CD14-positive monocyte (primary cell): ENCODE results near the gene WFDC5. TPM values are rescaled to one million over a fixed set of nuclear protein-coding genes. Genes with fewer than 3 reads are reported as not detected.

Experiments used
- DNase-seq, 3 donors: peaks; one replicate each; pipeline ENCODE4 v3.0.0-alpha.2; 2011 to 2022
- H2AFZ ChIP-seq: 2 replicates; pipeline ENCODE4 v1.6.0; 2012; ENCODE audit warnings: mild to moderate bottlenecking, low read depth, low read length, inconsistent platforms; ENCODE audit not compliant: insufficient read depth, poor library complexity, severe bottlenecking
- H3K27ac ChIP-seq, 2 donors: 1 replicate in 1 of 2; 2 replicates in 1 of 2; pipeline ENCODE4 v1.5.1; 2012 to 2013; ENCODE audit warnings: low read length in 2 of 2, control low read depth in 1 of 2, inconsistent platforms in 1 of 2, low read depth in 1 of 2, mild to moderate bottlenecking in 1 of 2
- H3K27me3 ChIP-seq, 2 donors: one replicate each; pipeline versions ENCODE4 v1.6.0 to v1.6.1; 2011 to 2013; ENCODE audit warnings: low read length in 2 of 2; ENCODE audit not compliant: control insufficient read depth in 2 of 2, insufficient read depth in 2 of 2
- H3K36me3 ChIP-seq, 2 donors: replicated peaks in 1 of 2; 1 replicate in 1 of 2; 2 replicates in 1 of 2; pipeline versions ENCODE4 v1.5.1 to v1.6.1; 2012 to 2013; ENCODE audit warnings: low read length in 2 of 2, control low read depth in 1 of 2, inconsistent platforms in 1 of 2, mild to moderate bottlenecking in 1 of 2; ENCODE audit not compliant: insufficient read depth in 2 of 2, control insufficient read depth in 1 of 2
- H3K4me1 ChIP-seq, 2 donors: 1 replicate in 1 of 2; 2 replicates in 1 of 2; pipeline versions ENCODE4 v1.5.1 to v1.6.1; 2012 to 2013; ENCODE audit warnings: low read length in 2 of 2, control low read depth in 1 of 2, inconsistent platforms in 1 of 2, mild to moderate bottlenecking in 1 of 2, moderate library complexity in 1 of 2; ENCODE audit not compliant: insufficient read depth in 2 of 2, control insufficient read depth in 1 of 2
- H3K4me2 ChIP-seq: replicated peaks from 2 replicates; pipeline ENCODE3; 2012; ENCODE audit warnings: low read length, moderate library complexity, mild to moderate bottlenecking; ENCODE audit not compliant: poor library complexity, severe bottlenecking; ENCODE audit errors: extremely low read depth
- H3K4me3 ChIP-seq, 3 experiments: fragments of 200-600 bp in 1 of 3; sonication (generic) in 1 of 3; replicated peaks in 1 of 3; 1 replicate in 2 of 3; 2 replicates in 1 of 3; pipeline ENCODE4 v1.5.1; 2011 to 2013; ENCODE audit warnings: low read length in 3 of 3, mild to moderate bottlenecking in 3 of 3, control low read depth in 2 of 3, low read depth in 2 of 3, inconsistent platforms in 1 of 3, moderate library complexity in 1 of 3
- H3K79me2 ChIP-seq: 2 replicates; pipeline ENCODE4 v1.6.0; 2012; ENCODE audit warnings: mild to moderate bottlenecking, control low read depth, inconsistent platforms, low read length, moderate library complexity; ENCODE audit not compliant: insufficient read depth
- H3K9ac ChIP-seq: 2 replicates; pipeline ENCODE4 v1.6.0; 2017; ENCODE audit warnings: low read length, mild to moderate bottlenecking; ENCODE audit not compliant: insufficient read depth, poor library complexity, severe bottlenecking
- H3K9me3 ChIP-seq, 2 donors: replicated peaks in 1 of 2; 1 replicate in 1 of 2; 2 replicates in 1 of 2; pipeline versions ENCODE4 v1.5.1 to v1.6.1; 2012 to 2013; ENCODE audit warnings: low read length in 2 of 2, control low read depth in 1 of 2; ENCODE audit not compliant: control insufficient read depth in 1 of 2, insufficient read depth in 1 of 2
- H4K20me1 ChIP-seq: 2 replicates; pipeline ENCODE4 v1.6.0; 2012; ENCODE audit warnings: mild to moderate bottlenecking, low read length, control low read depth, moderate library complexity; ENCODE audit not compliant: insufficient read depth
- H3K27ac Mint-ChIP-seq, 7 donors: one replicate each; pipeline ENCODE4 v1.8.0; 2020; ENCODE audit warnings: mild to moderate bottlenecking in 7 of 7, mixed read lengths in 7 of 7, moderate library complexity in 6 of 7, inconsistent platforms in 2 of 7
- H3K27me3 Mint-ChIP-seq, 3 donors: one replicate each; pipeline ENCODE4 v1.8.0; 2021 to 2022; ENCODE audit warnings: low read depth in 3 of 3, mild to moderate bottlenecking in 3 of 3, mixed read lengths in 3 of 3, moderate library complexity in 3 of 3, inconsistent platforms in 1 of 3
- H3K36me3 Mint-ChIP-seq, 2 donors: one replicate each; pipeline ENCODE4 v1.8.0; 2020; ENCODE audit warnings: mixed read lengths in 2 of 2, inconsistent platforms in 1 of 2, mild to moderate bottlenecking in 1 of 2
- H3K4me1 Mint-ChIP-seq: one replicate; pipeline ENCODE4 v1.8.0; 2020; ENCODE audit warnings: mild to moderate bottlenecking, mixed read lengths
- H3K4me3 Mint-ChIP-seq, 2 donors: one replicate each; pipeline ENCODE4 v1.8.0; 2020; ENCODE audit warnings: mild to moderate bottlenecking in 2 of 2, mixed read lengths in 2 of 2, moderate library complexity in 1 of 2
- H3K9me3 Mint-ChIP-seq, 7 donors: one replicate each; pipeline ENCODE4 v1.8.0; 2020 to 2022; ENCODE audit warnings: mixed read lengths in 7 of 7, mild to moderate bottlenecking in 6 of 7, moderate library complexity in 6 of 7, inconsistent platforms in 2 of 7
- WGBS: methylation state at CpG from one replicate; pipeline ENCODE4 v1.1.5; 2013; ENCODE audit warnings: missing lambda C conversion rate; ENCODE audit not compliant: insufficient coverage; 5-methylcytosine and 5-hydroxymethylcytosine counted together
- intact Hi-C, 2 donors: fragments of 100-400 bp; cut with micrococcal nuclease; formaldehyde crosslinking; loops; one replicate each; pipeline versions ENCODE4 v1.15.0 to v1.15.1; 2023
- polyA plus RNA-seq, 3 donors: library from polyadenylated mRNA; depleted of rRNA in 1 of 3; unstranded in 2 of 3; stranded (reverse) in 1 of 3; fragments of 300-500 nt in 2 of 3; fragments of >200 nt in 1 of 3; fragmentation: Illumina TruSeq in 2 of 3; gene quantifications; 1 replicate in 2 of 3; 2 replicates in 1 of 3; pipeline ENCODE4 v1.2.3, GENCODE V29; 2012 to 2021
- TF ChIP-seq, protein P1 (sequence below): fragments of 200-600 bp; IDR thresholded peaks from one replicate; pipeline ENCODE4 v1.8.0; 2022; ENCODE audit warnings: antibody characterized with exemption, mild to moderate bottlenecking

The WFDC5 gene
- polyA plus RNA-seq, 3 donors = not detected

DNA sequence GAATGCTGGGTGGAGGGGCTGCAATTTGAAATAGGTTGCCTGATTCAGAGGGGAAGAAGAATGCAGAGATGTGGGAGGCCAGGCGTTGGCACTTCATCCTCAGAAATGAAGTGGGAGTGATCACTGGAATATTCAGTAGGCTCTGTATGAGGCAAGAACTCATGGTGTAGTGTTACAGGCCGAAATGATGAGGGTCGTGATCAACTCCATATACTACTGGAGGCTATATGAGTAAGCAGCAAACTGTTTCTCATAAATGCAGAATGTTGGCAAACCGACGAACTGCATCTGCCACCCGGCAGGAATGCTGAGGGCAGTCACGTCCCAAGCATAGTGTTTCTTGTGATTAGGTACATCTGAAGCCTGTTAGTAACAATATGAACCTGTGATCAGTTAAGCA lies 26.7 kb downstream of the WFDC5 start:
- no peaks in the 10 kb centered on the region for H3K4me1 ChIP-seq
- Mint-ChIP-seq H3K36me3 (peaks cover 47 to 67% of the 10 kb centered on the region in 2 donors), H3K27ac (no peak overlapping the region), H3K27me3 (no peaks in the 10 kb centered on the region), H3K4me3 (no peak overlapping the region), H3K9me3 (peaks cover 0 to 2% (median 0%) of the 10 kb centered on the region in 7 donors), H3K4me1 (peaks cover 6% of the 10 kb centered on the region)
- no peaks in the 10 kb centered on the region for H3K79me2 ChIP-seq
- no peaks in the 10 kb centered on the region for H3K27me3 ChIP-seq
- TF ChIP-seq, protein P1, sequence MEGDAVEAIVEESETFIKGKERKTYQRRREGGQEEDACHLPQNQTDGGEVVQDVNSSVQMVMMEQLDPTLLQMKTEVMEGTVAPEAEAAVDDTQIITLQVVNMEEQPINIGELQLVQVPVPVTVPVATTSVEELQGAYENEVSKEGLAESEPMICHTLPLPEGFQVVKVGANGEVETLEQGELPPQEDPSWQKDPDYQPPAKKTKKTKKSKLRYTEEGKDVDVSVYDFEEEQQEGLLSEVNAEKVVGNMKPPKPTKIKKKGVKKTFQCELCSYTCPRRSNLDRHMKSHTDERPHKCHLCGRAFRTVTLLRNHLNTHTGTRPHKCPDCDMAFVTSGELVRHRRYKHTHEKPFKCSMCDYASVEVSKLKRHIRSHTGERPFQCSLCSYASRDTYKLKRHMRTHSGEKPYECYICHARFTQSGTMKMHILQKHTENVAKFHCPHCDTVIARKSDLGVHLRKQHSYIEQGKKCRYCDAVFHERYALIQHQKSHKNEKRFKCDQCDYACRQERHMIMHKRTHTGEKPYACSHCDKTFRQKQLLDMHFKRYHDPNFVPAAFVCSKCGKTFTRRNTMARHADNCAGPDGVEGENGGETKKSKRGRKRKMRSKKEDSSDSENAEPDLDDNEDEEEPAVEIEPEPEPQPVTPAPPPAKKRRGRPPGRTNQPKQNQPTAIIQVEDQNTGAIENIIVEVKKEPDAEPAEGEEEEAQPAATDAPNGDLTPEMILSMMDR = no peak
- peaks cover 24% of the 10 kb centered on the region for H4K20me1 ChIP-seq
- H3K9me3 ChIP-seq = no peaks in the 10 kb centered on the region
- no peak overlapping the region for H3K27ac ChIP-seq
- H3K4me2 ChIP-seq = no peak overlapping the region
- intact Hi-C loops = no loop called here
- H3K9ac ChIP-seq = no peak overlapping the region
- DNase-seq = no peak
- no peak overlapping the region for H3K4me3 ChIP-seq
- H2AFZ ChIP-seq = no peak overlapping the region
- H3K36me3 ChIP-seq = peaks cover 0 to 67% of the 10 kb centered on the region in 2 donors
- 100% methylated on average over 1 of the region's 7 CpGs for WGBS

DNA sequence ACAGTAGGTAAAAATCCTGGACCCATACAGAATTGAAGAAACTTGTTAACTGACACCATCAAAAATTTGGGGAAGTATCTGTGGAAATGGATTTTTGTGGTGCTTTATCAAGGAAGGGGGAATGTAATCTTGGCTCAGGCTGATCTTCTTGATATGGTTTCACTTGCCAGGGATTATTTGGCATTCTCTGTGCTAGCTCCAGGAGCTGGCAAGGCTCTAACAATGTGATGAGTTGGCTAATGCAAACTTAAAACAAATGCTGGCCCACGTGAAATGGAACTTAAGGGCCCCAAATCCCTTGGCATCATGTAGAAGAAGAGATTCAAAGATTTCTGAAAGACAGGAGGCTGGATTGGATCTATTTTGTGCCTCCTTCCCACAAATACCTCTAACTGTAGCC lies 27.2 kb downstream of the WFDC5 start:
- Histone ChIP-seq H3K4me3 (no peak overlapping the region), H3K9ac (no peak overlapping the region), H3K27me3 (no peaks in the 10 kb centered on the region), H3K27ac (no peak overlapping the region), H4K20me1 (peaks cover 28% of the 10 kb centered on the region), H3K4me1 (no peaks in the 10 kb centered on the region), H2AFZ (no peak overlapping the region), H3K4me2 (no peak overlapping the region), H3K36me3 (peaks cover under 1 to 71% of the 10 kb centered on the region in 2 donors), H3K79me2 (no peaks in the 10 kb centered on the region), H3K9me3 (no peaks in the 10 kb centered on the region)
- H3K36me3 Mint-ChIP-seq = peaks cover 50 to 72% of the 10 kb centered on the region in 2 donors
- H3K4me1 Mint-ChIP-seq = peaks cover 6% of the 10 kb centered on the region
- no CpG with 5 or more reads among the region's 1 CpG for WGBS
- no peak for DNase-seq
- H3K4me3 Mint-ChIP-seq = no peak overlapping the region
- H3K9me3 Mint-ChIP-seq = peaks cover 0 to 2% (median 0%) of the 10 kb centered on the region in 7 donors
- H3K27me3 Mint-ChIP-seq = no peaks in the 10 kb centered on the region
- TF ChIP-seq, protein P1 = no peak
- intact Hi-C loops = no loop called here
- no peak overlapping the region for H3K27ac Mint-ChIP-seq
